Aorta (tissue), 5 donors: ENCODE data around the gene PLN. TPM values are rescaled to one million over a fixed set of nuclear protein-coding genes. Genes with fewer than 3 reads are reported as not detected.

ENCODE experiments used
- ATAC-seq: fragments of 200-7000 bp; cut with Tn5 transposase; one replicate; pipeline ENCODE4 v1.9.1; 2022; ENCODE audit warnings: moderate library complexity; ENCODE audit not compliant: low FRiP score
- DNase-seq, 2 donors: peaks; one replicate each; pipeline ENCODE4 v3.0.0-alpha.2; 2020
- H3K27ac ChIP-seq, 2 donors: one replicate each; pipeline ENCODE4 v1.5.1; 2013; ENCODE audit warnings: low read length in 2 of 2, mild to moderate bottlenecking in 2 of 2, moderate library complexity in 2 of 2, control low read depth in 1 of 2, inconsistent platforms in 1 of 2, low read depth in 1 of 2
- H3K27me3 ChIP-seq, 2 donors: one replicate each; pipeline ENCODE4 v1.6.1; 2013; ENCODE audit warnings: control low read depth in 1 of 2, low read length in 1 of 2, mild to moderate bottlenecking in 1 of 2, moderate library complexity in 1 of 2; ENCODE audit not compliant: insufficient read depth in 2 of 2, control insufficient read depth in 1 of 2
- H3K36me3 ChIP-seq, 2 donors: one replicate each; pipeline ENCODE4 v1.6.1; 2013; ENCODE audit warnings: control low read depth in 1 of 2, low read length in 1 of 2, mild to moderate bottlenecking in 1 of 2; ENCODE audit not compliant: insufficient read depth in 2 of 2, control insufficient read depth in 1 of 2
- H3K4me1 ChIP-seq, 2 donors: one replicate each; pipeline ENCODE4 v1.6.1; 2013; ENCODE audit warnings: low read length in 2 of 2, control low read depth in 1 of 2, mild to moderate bottlenecking in 1 of 2, moderate library complexity in 1 of 2; ENCODE audit not compliant: insufficient read depth in 2 of 2, control insufficient read depth in 1 of 2
- H3K4me3 ChIP-seq, 2 donors: one replicate each; pipeline ENCODE4 v1.5.1; 2013; ENCODE audit warnings: low read length in 2 of 2, control low read depth in 1 of 2, mild to moderate bottlenecking in 1 of 2
- H3K9me3 ChIP-seq: one replicate; pipeline ENCODE4 v1.6.1; 2013; ENCODE audit warnings: mild to moderate bottlenecking, low read length; ENCODE audit not compliant: control insufficient read depth
- WGBS, 2 donors: extraction: QIAGEN DNeasy Blood & Tissue Kit; methylation state at CpG; one replicate each; pipeline ENCODE4 v1.1.7; 2013; 5-methylcytosine and 5-hydroxymethylcytosine counted together
- intact Hi-C, 2 donors: fragments of 100-400 bp; cut with DNase I; formaldehyde crosslinking; loops; one replicate each; pipeline versions ENCODE4 v1.14.2 to v1.15.0; 2022
- polyA plus RNA-seq, 2 donors: library from polyadenylated mRNA; stranded (reverse); fragments of 200-250 nt; gene quantifications; one replicate each; pipeline ENCODE4 v1.2.3, GENCODE V29; 2013
- total RNA-seq, 2 donors: library from RNA; stranded (reverse); fragmentation: NEBNext Ultra II Directional; extraction: Animal tissue kit (Norgen Biotek cat#: 25700); gene quantifications; one replicate each; pipeline ENCODE4 v1.2.1, GENCODE V29; 2021
- donor health status: healthy with polysubstance abuse.
- donor health status: Bipolar disorder and iron deficiency.
- donor health status: DM: no; HTN: no; CAD: no.
- donor health status: DM: no; HTN: no; CAD: no.
- donor health status: DM: yes; HTN: yes; CAD: no.

Gene PLN
- total and polyA plus RNA-seq, 4 donors: 232 to 955 (median 563) TPM

DNA sequence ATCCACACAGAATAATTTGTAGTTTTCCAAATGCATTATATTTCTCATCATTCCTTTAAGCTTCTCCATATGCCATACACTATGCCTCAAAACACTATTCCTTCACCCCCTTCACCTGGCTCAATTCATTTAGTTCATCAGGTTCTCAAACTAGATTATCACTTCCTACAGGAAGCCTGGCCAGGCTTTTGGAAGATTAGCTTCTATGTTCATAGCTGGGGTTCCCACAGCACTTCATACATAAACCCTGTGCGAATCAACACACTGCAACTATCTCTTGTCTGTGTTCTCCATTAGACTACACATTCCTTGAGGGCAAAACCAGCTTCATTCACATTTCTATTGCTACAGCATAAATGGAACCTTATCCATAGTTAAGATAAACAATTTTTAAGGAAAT, 40.5 kb upstream of the PLN start:
- Histone ChIP-seq H3K4me1 (peaks cover 2 to 3% of the 10 kb centered on the region in 2 donors), H3K27me3 (no peaks in the 10 kb centered on the region), H3K4me3 (no peak overlapping the region), H3K27ac (no peak overlapping the region), H3K9me3 (no peaks in the 10 kb centered on the region), H3K36me3 (no peaks in the 10 kb centered on the region)
- no peak for ATAC-seq
- DNase-seq: no peak
- intact Hi-C loops: loop anchor here (2.0 to 10.0 kb wide), 5 partner anchors 75 to 223 kb away; no protein-coding TSS in a partner anchor
- WGBS, 2 donors: 95 to 98% methylated on average over 1 of the region's 1 CpG

DNA sequence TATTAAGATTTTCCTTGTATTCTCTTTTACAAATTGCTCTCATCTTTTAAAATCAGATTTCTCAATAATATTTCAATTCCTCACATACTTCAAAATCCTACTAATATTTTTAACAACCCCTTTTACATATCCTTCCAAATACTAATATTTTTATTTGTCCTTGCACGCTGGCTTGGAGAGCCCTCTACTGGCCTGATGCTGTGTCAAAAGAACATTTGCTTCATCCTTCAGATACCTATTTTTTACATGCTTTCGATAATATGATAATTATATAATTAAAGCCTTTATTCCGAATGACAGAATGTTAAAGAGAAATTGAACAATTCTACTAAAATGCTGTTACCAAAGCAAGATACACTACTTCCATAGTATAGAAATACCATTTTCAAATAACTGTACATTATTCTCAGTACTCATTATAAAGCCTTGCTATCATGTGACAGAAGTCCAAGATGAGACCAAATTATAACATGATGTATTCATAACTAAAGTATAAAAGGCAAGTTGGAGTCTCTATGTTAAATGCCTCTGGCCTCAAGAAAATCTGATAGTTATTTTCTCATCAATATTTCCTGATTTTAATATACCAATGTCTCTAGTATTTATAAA, 39.0 kb upstream of the PLN start:
- ATAC-seq (no peak), DNase-seq (no peak)
- Histone ChIP-seq H3K27me3 (no peaks in the 10 kb centered on the region), H3K36me3 (no peaks in the 10 kb centered on the region), H3K4me1 (peaks cover 2 to 3% of the 10 kb centered on the region in 2 donors), H3K4me3 (no peak overlapping the region), H3K9me3 (no peaks in the 10 kb centered on the region), H3K27ac (no peak overlapping the region)
- intact Hi-C loops: loop anchor here (2.0 to 10.0 kb wide), 5 partner anchors 73 to 224 kb away; no protein-coding TSS in a partner anchor
- WGBS, 2 donors: 8 to 12% methylated on average over 3 of the region's 3 CpGs

DNA sequence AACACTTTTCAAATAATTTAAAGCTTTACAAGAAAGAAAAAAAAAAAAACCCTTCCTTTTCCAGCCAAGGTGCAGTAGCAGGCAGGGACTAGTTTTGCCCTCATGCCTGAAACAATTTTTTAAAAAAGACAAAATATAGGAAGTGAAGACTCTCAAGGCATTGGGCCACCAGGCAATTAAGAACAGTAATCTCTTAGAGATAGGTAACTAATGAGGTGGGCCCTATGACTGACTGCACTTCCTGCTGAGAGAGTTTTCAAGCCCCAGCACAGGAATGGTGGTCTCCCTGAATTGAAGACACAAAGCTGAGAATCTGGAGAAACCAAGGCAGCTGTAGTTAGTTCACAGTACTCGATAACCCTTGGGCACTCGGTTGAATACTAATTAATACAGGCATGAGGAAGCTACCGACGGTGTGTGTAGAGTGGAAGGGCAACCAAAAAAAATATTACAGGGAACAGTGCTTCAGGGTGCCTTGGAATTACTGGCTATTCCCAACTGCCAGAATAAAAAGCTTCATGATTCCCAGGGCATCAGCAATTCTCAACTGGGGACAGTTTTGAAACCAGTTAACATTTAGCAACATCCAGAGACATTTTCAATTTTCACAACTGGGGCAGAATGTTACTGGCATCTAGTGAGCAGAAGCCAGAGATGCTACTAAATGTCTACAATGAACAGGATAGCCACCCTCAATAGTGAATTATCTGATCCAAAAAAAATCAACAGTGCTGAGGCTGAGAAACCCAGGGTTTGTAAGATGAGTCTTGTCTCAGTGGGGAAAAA, 36.0 kb upstream of the PLN start:
- no peaks in the 10 kb centered on the region for H3K9me3 ChIP-seq
- 28 to 34% methylated on average over 4 of the region's 4 CpGs for WGBS, 2 donors
- peaks cover 0 to 3% of the 10 kb centered on the region in 2 donors for H3K4me1 ChIP-seq
- intact Hi-C loops: loop anchor here (5.0 kb wide), 2 partner anchors 40 to 45 kb away; no protein-coding TSS in a partner anchor
- H3K4me3 ChIP-seq: no peak overlapping the region
- ATAC-seq: no peak
- H3K27me3 ChIP-seq: no peaks in the 10 kb centered on the region
- H3K27ac ChIP-seq: peak overlapping the region; percentile 22 to 66
- DNase-seq: no peak
- H3K36me3 ChIP-seq: no peaks in the 10 kb centered on the region

DNA sequence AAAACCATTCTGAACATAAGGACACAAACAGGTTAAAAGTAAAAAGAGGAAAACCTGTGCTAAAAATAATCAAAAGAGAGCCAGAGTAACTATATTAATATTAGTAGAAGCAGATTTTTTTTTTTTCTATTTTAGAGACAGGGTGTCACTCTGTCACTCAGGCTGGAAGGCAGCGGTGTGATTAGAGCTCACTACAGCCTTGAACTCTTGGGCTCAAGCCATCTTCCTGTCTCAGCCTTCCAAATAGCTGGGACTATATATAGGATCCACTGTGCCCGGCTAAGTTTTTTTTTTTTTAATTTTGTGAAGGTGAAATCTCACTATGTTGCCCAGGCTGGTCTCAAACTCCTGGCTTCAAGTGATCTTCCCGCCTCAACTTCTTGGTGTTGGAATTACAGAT, 33.4 kb upstream of the PLN start:
- intact Hi-C loops: loop anchor here (5.0 kb wide), 2 partner anchors 38 to 43 kb away; no protein-coding TSS in a partner anchor
- Histone ChIP-seq H3K9me3 (no peaks in the 10 kb centered on the region), H3K27me3 (no peaks in the 10 kb centered on the region), H3K27ac (peak overlapping the region in 1 of 2 donors; percentile 76), H3K4me1 (peaks cover 0 to 3% of the 10 kb centered on the region in 2 donors), H3K4me3 (no peak overlapping the region), H3K36me3 (no peaks in the 10 kb centered on the region)
- DNase-seq (no peak), ATAC-seq (peak; percentile 68)
- WGBS, 2 donors: 3 to 13% methylated on average over 3 of the region's 3 CpGs

DNA sequence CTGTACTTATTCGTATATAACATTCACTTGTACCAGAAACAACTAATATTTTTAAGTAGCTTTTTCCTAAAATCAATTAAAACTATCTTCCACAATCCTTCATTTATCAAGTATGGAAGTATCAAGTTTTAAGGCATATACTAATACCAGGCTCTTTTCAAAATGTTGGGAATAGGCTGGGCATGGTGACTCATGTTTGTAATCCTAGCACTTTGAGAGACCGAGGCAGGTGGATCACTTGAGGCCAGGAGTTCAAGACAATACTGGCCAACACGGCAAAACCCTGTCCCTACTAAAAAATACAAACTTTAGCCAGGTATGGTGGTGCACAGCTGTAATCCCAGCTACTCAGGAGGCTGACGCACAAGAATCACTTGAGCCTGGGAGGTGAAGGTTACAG, 25.7 kb upstream of the PLN start:
- H3K9me3 ChIP-seq: no peaks in the 10 kb centered on the region
- H3K27me3 ChIP-seq: no peaks in the 10 kb centered on the region
- intact Hi-C loops: no loop called here
- ATAC-seq (no peak), DNase-seq (no peak)
- no peak overlapping the region for H3K4me3 ChIP-seq
- no peak overlapping the region for H3K27ac ChIP-seq
- WGBS, 2 donors: 94 to 97% methylated on average over 4 of the region's 4 CpGs
- peaks cover 0 to 2% of the 10 kb centered on the region in 2 donors for H3K4me1 ChIP-seq
- H3K36me3 ChIP-seq: no peaks in the 10 kb centered on the region

DNA sequence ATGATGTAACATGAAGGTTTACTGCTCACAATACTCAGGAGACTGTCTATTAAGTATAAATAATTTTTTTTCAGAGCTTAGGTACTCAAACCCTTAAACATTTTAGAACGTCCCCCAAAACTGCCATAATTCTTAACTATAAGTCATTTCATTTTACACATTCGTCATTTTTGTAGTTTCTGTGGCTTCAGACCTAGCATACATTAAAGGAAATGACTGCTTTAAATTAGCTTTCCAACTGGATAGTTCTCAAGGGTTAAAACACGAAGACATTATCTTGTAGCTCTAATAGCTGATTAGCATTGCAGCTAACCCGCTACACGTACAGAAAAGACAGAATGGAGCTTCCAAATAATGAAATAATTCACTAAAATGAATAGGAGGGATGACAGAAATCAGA, 24.9 kb upstream of the PLN start:
- 88 to 91% methylated on average over 5 of the region's 5 CpGs for WGBS, 2 donors
- Histone ChIP-seq H3K4me1 (peaks cover 0 to 2% of the 10 kb centered on the region in 2 donors), H3K9me3 (no peaks in the 10 kb centered on the region), H3K27me3 (no peaks in the 10 kb centered on the region), H3K36me3 (no peaks in the 10 kb centered on the region), H3K4me3 (no peak overlapping the region), H3K27ac (no peak overlapping the region)
- no peak for ATAC-seq
- no peak for DNase-seq
- intact Hi-C loops: no loop called here

DNA sequence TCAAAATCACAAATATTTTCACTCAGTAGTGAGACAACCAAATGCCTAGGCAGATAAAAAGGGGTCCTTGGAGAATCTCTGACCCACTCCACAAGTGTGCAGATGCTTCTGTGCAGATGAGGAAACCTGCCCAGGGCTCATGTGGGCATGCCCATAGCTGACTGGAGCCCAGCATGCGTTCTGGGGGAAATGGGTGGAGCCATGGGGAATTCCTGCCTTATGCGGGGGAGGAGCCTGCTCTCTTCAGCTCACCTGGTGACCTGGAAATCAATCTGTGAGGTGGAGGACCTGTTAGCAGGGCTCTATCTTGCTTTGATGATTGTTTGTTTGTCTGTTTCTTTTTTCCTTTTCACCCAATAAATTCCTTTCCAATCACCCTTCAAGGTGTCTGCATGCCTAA, 23.4 kb upstream of the PLN start:
- intact Hi-C loops: no loop called here
- H3K9me3 ChIP-seq: no peaks in the 10 kb centered on the region
- DNase-seq: no peak
- peaks cover 0 to 2% of the 10 kb centered on the region in 2 donors for H3K4me1 ChIP-seq
- WGBS, 2 donors: 80 to 81% methylated on average over 2 of the region's 2 CpGs
- no peak for ATAC-seq
- H3K27me3 ChIP-seq: no peaks in the 10 kb centered on the region
- no peak overlapping the region for H3K27ac ChIP-seq
- H3K36me3 ChIP-seq: no peaks in the 10 kb centered on the region
- no peak overlapping the region for H3K4me3 ChIP-seq

DNA sequence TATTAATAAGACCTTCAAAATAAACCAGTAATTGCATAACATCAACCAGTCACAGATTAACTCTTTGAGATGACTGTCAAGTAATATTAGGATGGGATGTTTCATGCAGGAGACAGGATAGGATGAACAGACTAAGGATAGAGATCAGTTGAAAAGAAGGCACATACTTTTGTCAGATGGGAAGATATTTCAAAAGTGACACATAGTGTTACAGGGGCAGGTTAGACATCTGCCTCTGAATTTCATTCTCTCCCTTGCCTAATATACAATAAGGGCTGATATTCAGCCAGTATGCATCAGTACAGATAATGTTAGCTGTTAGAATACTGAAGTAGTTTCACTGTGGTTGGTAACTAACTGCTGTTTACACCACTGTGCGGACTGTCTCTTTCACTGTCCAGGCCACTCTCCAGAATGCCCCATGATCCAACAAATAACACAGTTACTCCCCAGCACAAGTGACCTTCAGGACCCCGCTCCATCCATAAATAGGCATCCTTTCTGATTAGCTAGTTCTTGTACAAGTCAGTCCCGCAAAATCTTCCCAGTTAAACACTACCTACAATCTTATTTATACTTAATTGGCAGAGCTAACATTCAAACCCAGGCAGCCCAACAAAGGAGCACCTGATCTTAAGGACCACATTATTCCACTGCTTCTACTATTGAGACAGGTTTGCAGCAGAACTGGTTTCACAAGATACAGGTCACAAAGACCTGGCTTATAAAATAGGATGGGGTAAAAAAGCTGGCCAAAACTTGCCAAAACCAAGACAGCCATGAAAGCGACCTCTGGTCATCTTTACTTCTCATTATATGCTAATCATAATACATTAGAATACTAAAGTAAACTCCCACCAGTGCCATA, 21.9 kb upstream of the PLN start:
- intact Hi-C loops: no loop called here
- Histone ChIP-seq H3K36me3 (no peaks in the 10 kb centered on the region), H3K9me3 (no peaks in the 10 kb centered on the region), H3K27ac (no peak overlapping the region), H3K4me3 (no peak overlapping the region), H3K27me3 (no peaks in the 10 kb centered on the region), H3K4me1 (peaks cover 0 to 2% of the 10 kb centered on the region in 2 donors)
- WGBS, 2 donors: 95 to 97% methylated on average over 4 of the region's 4 CpGs
- no peak for DNase-seq
- ATAC-seq: no peak
